Aorta (tissue), 5 donors: Measurements from ENCODE around the gene CDCA5. TPM values are rescaled to one million over a fixed set of nuclear protein-coding genes. Genes with fewer than 3 reads are reported as not detected.

Experiments used
- ATAC-seq: fragments of 200-7000 bp; cut with Tn5 transposase; one replicate; pipeline ENCODE4 v1.9.1; 2022; ENCODE audit warnings: moderate library complexity; ENCODE audit not compliant: low FRiP score
- DNase-seq, 2 donors: peaks; one replicate each; pipeline ENCODE4 v3.0.0-alpha.2; 2020
- H3K27ac ChIP-seq, 2 donors: one replicate each; pipeline ENCODE4 v1.5.1; 2013; ENCODE audit warnings: low read length in 2 of 2, mild to moderate bottlenecking in 2 of 2, moderate library complexity in 2 of 2, control low read depth in 1 of 2, inconsistent platforms in 1 of 2, low read depth in 1 of 2
- H3K27me3 ChIP-seq, 2 donors: one replicate each; pipeline ENCODE4 v1.6.1; 2013; ENCODE audit warnings: control low read depth in 1 of 2, low read length in 1 of 2, mild to moderate bottlenecking in 1 of 2, moderate library complexity in 1 of 2; ENCODE audit not compliant: insufficient read depth in 2 of 2, control insufficient read depth in 1 of 2
- H3K36me3 ChIP-seq, 2 donors: one replicate each; pipeline ENCODE4 v1.6.1; 2013; ENCODE audit warnings: control low read depth in 1 of 2, low read length in 1 of 2, mild to moderate bottlenecking in 1 of 2; ENCODE audit not compliant: insufficient read depth in 2 of 2, control insufficient read depth in 1 of 2
- H3K4me1 ChIP-seq, 2 donors: one replicate each; pipeline ENCODE4 v1.6.1; 2013; ENCODE audit warnings: low read length in 2 of 2, control low read depth in 1 of 2, mild to moderate bottlenecking in 1 of 2, moderate library complexity in 1 of 2; ENCODE audit not compliant: insufficient read depth in 2 of 2, control insufficient read depth in 1 of 2
- H3K4me3 ChIP-seq, 2 donors: one replicate each; pipeline ENCODE4 v1.5.1; 2013; ENCODE audit warnings: low read length in 2 of 2, control low read depth in 1 of 2, mild to moderate bottlenecking in 1 of 2
- H3K9me3 ChIP-seq: one replicate; pipeline ENCODE4 v1.6.1; 2013; ENCODE audit warnings: mild to moderate bottlenecking, low read length; ENCODE audit not compliant: control insufficient read depth
- WGBS, 2 donors: extraction: QIAGEN DNeasy Blood & Tissue Kit; methylation state at CpG; one replicate each; pipeline ENCODE4 v1.1.7; 2013; 5-methylcytosine and 5-hydroxymethylcytosine counted together
- intact Hi-C, 2 donors: fragments of 100-400 bp; cut with DNase I; formaldehyde crosslinking; loops; one replicate each; pipeline versions ENCODE4 v1.14.2 to v1.15.0; 2022
- long read RNA-seq, 2 donors: library from polyadenylated mRNA; unstranded; transcript quantifications; one replicate each; pipeline ENCODE4 v2.0.0, GENCODE V29; 2020 to 2021
- polyA plus RNA-seq, 2 donors: library from polyadenylated mRNA; stranded (reverse); fragments of 200-250 nt; gene quantifications; one replicate each; pipeline ENCODE4 v1.2.3, GENCODE V29; 2013
- total RNA-seq, 2 donors: library from RNA; stranded (reverse); fragmentation: NEBNext Ultra II Directional; extraction: Animal tissue kit (Norgen Biotek cat#: 25700); gene quantifications; one replicate each; pipeline ENCODE4 v1.2.1, GENCODE V29; 2021
- donor health status: healthy with polysubstance abuse.
- donor health status: Bipolar disorder and iron deficiency.
- donor health status: DM: no; HTN: no; CAD: no.
- donor health status: DM: no; HTN: no; CAD: no.
- donor health status: DM: yes; HTN: yes; CAD: no.

Gene CDCA5, protein sequence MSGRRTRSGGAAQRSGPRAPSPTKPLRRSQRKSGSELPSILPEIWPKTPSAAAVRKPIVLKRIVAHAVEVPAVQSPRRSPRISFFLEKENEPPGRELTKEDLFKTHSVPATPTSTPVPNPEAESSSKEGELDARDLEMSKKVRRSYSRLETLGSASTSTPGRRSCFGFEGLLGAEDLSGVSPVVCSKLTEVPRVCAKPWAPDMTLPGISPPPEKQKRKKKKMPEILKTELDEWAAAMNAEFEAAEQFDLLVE
- total RNA-seq (1 to 10 TPM in 1 of 2 donors, under 1 TPM in 1; 0.81 to 1.0 TPM), polyA plus RNA-seq (1 to 10 TPM in 1 of 2 donors, under 1 TPM in 1; 1.00 to 2.5 TPM)
- long read RNA-seq, donor 1, transcript CDCA5-201 (6 exons, 2,587 nt): major isoform, 9 of 10 reads
- long read RNA-seq, donor 1, partial matches to known transcripts: 0 of 10 reads
- long read RNA-seq, donor 1, other reads (novel, unspliced or antisense): 1 of 10 reads
- long read RNA-seq, donor 2, partial matches to known transcripts: 1 of 3 reads
- long read RNA-seq, donor 2, other reads (novel, unspliced or antisense): 0 of 3 reads

- intact Hi-C loops: loop anchor here (5.0 to 10.0 kb wide), 2 partner anchors 38 to 59 kb away; partner anchors contain the start of genes FAU (in 1 of the 2), MRPL49 (in 1 of the 2) and SNX15 (in 1 of the 2)
- ATAC-seq (peak; percentile 98), DNase-seq (peak; percentile 97 to 98)
- H3K27ac ChIP-seq: peak within 1 kb of the TSS; percentile 17 to 35
- H3K4me3 ChIP-seq: peak within 1 kb of the TSS; percentile 79 to 83
- H3K36me3 ChIP-seq: no peaks in the 10 kb centered on the region
- no peaks in the 10 kb centered on the region for H3K4me1 ChIP-seq
- WGBS, 2 donors: 0 to 1% methylated on average over 72 to 79 of the region's 79 CpGs
- no peaks in the 10 kb centered on the region for H3K9me3 ChIP-seq
- H3K27me3 ChIP-seq: no peaks in the 10 kb centered on the region
These were observed at the start of gene CDCA5, which contains the start of gene ZFPL1 for GRCh38 chr11:65083834-65084597. TSS of gene CDCA5 (minus strand) at chr11:65084040. CDS start at chr11:65083978, 62 bp downstream. TSS of gene ZFPL1 (plus strand) at chr11:65084222. CDS start at chr11:65084699, 477 bp downstream.

- H3K27ac ChIP-seq: no peak overlapping the region
- H3K36me3 ChIP-seq: peaks cover 4 to 12% of the 10 kb centered on the region in 2 donors
- H3K27me3 ChIP-seq: no peaks in the 10 kb centered on the region
- DNase-seq: peak; percentile 56 to 61
- H3K9me3 ChIP-seq: no peaks in the 10 kb centered on the region
- no peak for ATAC-seq
- H3K4me1 ChIP-seq: no peaks in the 10 kb centered on the region
- peak overlapping the region; percentile 38 to 68 for H3K4me3 ChIP-seq
- 34 to 36% methylated on average over 18 of the region's 18 CpGs for WGBS, 2 donors
- intact Hi-C loops: no loop called here
These were observed 49.3 kb upstream of the CDCA5 start for GRCh38 chr11:65132988-65133700.

DNA sequence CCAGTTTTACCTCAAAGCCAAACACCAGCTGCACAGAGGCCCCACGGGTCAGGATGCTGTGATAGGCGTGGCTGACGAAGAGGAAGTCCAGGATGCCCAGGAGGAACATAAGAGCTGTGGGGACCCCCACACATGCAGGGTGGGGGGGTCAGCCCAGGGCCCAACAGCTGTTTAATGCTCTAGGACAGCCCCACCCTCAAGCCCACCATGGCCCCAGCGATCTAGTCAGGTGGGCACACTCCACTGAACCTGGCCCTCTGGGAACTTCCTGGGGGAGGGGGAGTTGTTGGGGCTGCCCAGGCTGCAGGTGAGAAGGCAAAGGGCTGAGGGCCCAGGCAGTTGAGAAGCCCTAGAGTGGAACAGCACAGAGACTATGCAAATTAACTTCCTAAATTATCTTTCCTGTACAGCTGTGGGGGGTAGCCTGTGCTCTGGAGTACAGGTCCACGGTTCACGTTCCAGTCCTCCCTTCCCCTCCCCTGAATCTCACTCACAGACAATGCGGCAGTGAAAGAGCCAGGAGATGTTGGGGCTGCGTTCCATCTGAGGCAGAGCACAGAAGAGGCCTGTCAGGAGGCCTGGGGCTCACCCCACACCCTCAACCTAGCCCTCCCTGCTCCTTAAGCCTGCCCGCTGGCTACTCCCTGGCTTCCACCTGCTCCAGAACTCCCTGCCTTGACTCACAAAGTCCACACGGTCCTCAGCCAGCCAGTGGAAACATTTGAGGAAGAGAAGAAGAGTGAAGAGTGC lies 48.6 kb upstream of the CDCA5 start:
- DNase-seq: peak in 1 of 2 donors; percentile 30
- Histone ChIP-seq H3K4me3 (no peak overlapping the region), H3K27ac (no peak overlapping the region), H3K9me3 (no peaks in the 10 kb centered on the region), H3K4me1 (no peaks in the 10 kb centered on the region), H3K36me3 (peaks cover 7 to 15% of the 10 kb centered on the region in 2 donors), H3K27me3 (no peaks in the 10 kb centered on the region)
- WGBS, 2 donors: 71 to 72% methylated on average over 10 of the region's 10 CpGs
- no peak for ATAC-seq
- intact Hi-C loops: no loop called here

DNA sequence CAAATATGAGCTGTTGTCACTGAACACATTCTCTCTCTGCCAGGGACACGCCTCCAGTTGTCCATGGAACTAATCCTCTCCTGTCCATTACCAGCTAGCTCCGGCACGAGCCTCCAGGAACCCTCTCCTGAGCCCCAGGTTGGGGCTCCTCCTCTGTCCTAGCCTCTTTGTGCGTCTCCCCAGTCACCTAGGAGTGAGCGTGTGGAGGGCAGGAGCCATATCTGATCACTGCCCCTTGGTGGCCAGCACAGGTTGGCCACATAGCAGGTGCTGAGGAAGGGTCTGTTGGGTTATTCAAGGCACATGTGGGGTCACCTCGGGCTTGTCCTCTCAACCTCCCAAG lies 48.0 kb upstream of the CDCA5 start:
- no peak for ATAC-seq

GRCh38 chr11:65131417-65131776 lies 47.6 kb upstream of the CDCA5 start:
- intact Hi-C loops: no loop called here
- H3K27me3 ChIP-seq: no peaks in the 10 kb centered on the region
- no peaks in the 10 kb centered on the region for H3K9me3 ChIP-seq
- peaks cover 7 to 17% of the 10 kb centered on the region in 2 donors for H3K36me3 ChIP-seq
- 73 to 79% methylated on average over 3 of the region's 3 CpGs for WGBS, 2 donors
- H3K27ac ChIP-seq: no peak overlapping the region
- DNase-seq (peak in 1 of 2 donors; percentile 36), ATAC-seq (no peak)
- H3K4me1 ChIP-seq: no peaks in the 10 kb centered on the region
- H3K4me3 ChIP-seq: no peak overlapping the region

More for the DNA sequence above, 48.0 kb upstream of the CDCA5 start:
- 79 to 85% methylated on average over 6 of the region's 6 CpGs for WGBS, 2 donors
- H3K36me3 ChIP-seq: peaks cover 7 to 16% of the 10 kb centered on the region in 2 donors
- H3K9me3 ChIP-seq: no peaks in the 10 kb centered on the region
- no peak for DNase-seq
- no peak overlapping the region for H3K4me3 ChIP-seq
- H3K27ac ChIP-seq: no peak overlapping the region
- H3K4me1 ChIP-seq: no peaks in the 10 kb centered on the region
- intact Hi-C loops: no loop called here
- H3K27me3 ChIP-seq: no peaks in the 10 kb centered on the region

DNA sequence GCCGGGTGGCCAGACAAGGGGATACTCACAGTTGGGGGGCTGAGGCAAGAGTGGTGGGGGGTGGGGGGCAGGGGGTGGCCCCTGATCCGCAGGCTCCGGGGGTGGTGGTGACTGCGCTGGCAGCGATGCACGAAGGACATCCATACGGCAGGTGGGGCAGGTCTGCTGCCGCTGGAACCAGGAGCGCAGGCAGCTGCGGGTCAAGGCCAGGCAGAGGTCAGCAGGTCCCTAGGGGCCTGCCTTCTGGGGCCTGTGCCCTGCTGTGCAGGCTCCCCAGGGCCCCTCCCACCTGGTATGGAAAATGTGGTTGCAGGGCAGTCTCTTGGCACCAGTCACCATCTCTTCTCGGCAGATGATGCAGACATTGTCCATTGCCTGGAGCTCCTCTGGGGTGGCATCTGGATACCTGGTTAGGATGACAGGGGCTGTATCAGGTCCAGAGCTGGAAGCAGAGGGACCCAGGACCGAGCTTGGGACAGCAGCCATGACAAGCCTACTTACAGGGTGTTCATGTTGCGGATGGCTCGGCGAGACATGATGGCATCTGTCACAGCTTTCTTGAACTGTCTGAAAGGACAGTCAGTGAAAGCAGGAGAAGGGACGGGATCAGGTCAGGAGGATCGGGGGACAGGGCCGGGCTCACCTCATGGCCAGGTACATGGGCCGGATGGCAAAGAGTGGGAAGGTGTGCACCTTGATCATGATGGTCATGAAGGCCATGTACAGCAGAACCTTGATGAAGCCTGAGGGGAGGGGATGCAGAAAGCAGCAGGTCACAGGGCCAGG lies 47.0 kb upstream of the CDCA5 start:
- H3K27ac ChIP-seq: no peak overlapping the region
- H3K9me3 ChIP-seq: no peaks in the 10 kb centered on the region
- H3K4me3 ChIP-seq: no peak overlapping the region
- 79% methylated on average over 19 of the region's 19 CpGs for WGBS, 2 donors
- DNase-seq: peak in 1 of 2 donors; percentile 42
- intact Hi-C loops: no loop called here
- peaks cover 7 to 17% of the 10 kb centered on the region in 2 donors for H3K36me3 ChIP-seq
- ATAC-seq: no peak
- H3K4me1 ChIP-seq: no peaks in the 10 kb centered on the region
- H3K27me3 ChIP-seq: no peaks in the 10 kb centered on the region

GRCh38 chr11:65129649-65130441 lies 46.0 kb upstream of the CDCA5 start:
- intact Hi-C loops: no loop called here
- 81 to 84% methylated on average over 13 of the region's 13 CpGs for WGBS, 2 donors

More at GRCh38 chr11:65129649-65130441, 46.0 kb upstream of the CDCA5 start:
- no peaks in the 10 kb centered on the region for H3K4me1 ChIP-seq
- H3K27ac ChIP-seq: no peak overlapping the region
- no peak overlapping the region for H3K4me3 ChIP-seq
- no peaks in the 10 kb centered on the region for H3K9me3 ChIP-seq
- no peak for ATAC-seq
- peak in 1 of 2 donors; percentile 44 for DNase-seq
- peaks cover 7 to 17% of the 10 kb centered on the region in 2 donors for H3K36me3 ChIP-seq
- H3K27me3 ChIP-seq: no peaks in the 10 kb centered on the region
